T-helper 22 cell (primary cell): ENCODE data around the gene DSCAM.
"Not testable (repeated sequence)": the region's sequence is repeated elsewhere in the genome, so short reads cannot be mapped to it uniquely, and the experiment has no call there.

Experiments
- DNase-seq: peaks from one replicate; pipeline ENCODE4 v3.0.0-alpha.2; 2020; ENCODE audit warnings: low read depth

DSCAM gene

DNA sequence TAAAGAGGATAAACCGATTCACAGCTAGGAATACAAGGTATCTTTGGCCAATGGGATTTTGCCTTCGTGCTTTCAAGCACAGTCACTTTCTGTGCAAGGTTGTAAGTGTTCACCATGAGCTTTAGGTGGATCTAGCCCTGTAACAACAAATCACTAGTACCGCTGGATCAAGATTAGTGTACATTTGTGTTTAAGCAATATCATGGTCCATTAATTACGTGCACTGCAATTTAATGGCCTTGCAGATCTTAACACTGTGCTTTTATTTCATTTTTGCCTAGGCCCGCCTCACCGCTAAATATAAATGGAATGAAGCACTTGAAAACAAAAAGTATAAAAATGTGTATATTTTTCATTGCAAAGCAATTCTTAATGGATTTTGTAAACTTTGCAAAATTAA is 461.1 kb downstream of the DSCAM start:
- DNase-seq, result no peak

DNA sequence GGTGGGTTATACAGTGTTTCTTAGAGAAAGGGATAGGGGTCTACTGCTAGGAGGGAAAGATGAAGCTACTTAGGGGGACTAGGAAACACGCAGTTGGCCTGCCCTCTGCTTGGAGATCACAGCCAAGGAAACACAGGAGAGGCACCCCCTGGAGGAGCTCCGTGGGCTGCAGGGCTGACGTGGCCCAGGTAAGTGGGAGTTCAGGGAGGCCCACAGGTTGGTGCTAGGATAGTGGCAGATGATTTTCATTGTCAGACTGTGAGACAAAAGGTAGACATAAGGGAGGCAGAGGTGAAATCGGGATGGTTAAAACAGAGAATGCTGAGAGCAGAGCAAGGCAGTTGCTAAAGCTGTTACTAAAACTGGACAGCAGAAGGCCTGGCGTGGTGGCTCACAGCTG is 463.0 kb downstream of the DSCAM start:
- no peak for DNase-seq

DNA sequence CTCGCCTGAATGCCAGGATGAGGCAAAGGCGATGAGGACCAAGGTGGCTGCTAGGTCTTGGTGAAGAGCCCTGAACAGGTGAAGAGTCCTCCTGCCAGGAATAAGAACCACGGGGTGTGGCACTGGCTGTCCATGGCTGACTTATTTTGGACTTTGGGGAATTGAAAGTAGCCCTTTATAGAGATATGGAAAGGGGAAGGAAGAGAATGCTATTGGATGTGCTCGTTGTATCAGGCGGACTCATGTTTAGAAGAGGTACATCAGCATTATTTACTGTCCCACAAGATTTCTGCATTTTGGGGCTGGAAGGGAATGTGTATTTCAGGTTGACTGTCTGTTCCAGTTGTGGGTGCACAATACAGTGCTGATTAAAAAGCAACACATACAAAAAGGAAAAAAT is 465.8 kb downstream of the DSCAM start:
- DNase-seq, result no peak

DNA sequence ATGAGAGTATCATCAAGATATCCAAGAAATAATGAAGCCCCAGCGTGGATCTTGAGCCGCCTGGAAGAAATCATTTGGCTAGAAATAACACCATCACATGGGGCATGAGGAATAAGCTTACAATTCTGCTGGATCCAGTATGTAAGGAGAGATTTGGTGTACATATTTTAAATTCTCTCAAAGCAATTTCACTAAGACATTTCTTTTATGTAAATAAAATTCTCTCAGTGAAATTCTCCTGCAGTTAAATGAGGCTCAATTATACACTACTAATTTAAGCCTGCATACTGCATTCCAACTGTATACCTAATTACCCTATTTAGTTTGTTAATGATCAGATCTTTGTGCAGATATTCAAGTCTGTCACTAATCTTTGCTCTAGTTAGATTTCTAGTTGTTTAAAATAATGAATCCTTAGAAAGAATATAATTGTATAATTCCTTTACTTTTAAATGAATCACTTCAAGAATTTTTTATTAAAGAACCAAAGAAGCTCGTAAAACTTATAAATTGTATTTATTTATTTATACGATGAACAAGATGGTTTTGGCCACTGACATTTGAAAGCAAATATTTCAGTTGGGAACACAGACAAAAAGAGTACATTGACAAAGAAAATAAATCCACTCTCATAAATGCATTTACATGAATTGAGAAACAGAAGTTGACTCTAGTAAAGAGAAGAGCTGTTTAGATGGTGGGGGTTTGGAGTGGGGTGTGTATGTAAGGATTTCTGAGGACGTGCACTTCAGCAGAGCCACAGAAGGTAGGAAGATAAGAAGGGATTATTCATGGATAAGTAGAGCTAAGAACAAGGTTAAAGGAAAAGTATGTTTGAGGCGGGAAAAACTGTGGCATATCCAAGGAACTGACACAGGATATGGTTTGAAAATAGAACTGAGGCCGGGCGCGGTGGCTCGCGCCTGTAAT is 466.8 kb downstream of the DSCAM start:
- DNase-seq, result no peak

DNA sequence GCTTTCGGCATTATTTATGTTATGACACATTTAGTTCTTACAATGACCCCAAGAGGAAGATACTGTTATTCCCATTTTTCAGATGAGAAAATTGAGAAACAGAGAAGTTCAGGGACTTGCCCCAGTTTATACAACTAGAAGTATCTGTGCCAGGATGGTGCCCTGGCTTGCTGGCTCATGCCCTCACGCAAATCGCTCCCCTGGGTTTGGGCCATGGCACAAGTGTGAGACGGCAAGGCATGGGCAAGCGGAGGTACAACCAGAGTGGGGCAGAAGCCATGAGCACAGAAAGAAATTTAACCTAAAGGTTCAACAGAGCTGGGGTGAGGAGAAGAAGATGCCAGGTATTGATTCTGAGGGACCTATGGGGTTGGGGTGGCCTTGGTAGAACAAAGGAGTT is 469.8 kb downstream of the DSCAM start:
- no peak for DNase-seq

DNA sequence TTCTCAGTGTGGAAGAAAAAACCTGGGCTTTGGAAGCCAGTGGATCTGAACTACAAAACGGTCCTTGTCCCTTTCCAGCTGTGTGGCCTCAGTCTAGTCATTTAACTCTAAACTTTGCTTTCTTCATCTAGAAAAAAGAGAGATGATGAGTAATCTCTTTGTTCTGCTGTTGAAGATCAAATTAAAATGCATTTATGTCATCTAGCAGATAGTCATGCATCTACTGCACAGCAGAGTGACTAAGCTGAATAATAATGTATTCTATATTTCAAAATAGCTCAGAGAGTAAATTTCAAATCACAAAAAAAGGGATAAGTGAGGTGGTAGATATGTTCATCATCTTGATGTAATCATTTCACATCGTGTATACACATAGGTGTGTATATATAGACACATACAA is 473.2 kb downstream of the DSCAM start:
- DNase-seq, result no peak

DNA sequence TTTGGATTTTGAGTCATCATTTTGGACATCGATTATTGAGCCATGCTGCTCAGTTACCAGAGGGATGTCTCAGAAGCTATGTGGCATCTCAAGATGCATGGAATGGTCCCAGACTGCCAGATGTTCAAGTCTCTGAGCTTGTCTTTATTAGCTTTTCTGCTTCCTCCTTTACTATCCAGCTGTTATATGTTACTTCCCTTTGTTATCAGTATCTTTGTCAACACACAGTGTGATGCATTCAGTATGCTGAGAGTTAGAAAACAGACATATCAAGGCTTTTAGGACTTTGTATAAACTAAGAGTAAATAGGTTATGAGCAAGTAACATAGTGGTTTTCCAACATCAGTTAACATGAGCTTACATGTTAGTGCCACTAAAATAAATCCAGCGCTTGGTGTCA is 474.5 kb downstream of the DSCAM start:
- no peak for DNase-seq

DNA sequence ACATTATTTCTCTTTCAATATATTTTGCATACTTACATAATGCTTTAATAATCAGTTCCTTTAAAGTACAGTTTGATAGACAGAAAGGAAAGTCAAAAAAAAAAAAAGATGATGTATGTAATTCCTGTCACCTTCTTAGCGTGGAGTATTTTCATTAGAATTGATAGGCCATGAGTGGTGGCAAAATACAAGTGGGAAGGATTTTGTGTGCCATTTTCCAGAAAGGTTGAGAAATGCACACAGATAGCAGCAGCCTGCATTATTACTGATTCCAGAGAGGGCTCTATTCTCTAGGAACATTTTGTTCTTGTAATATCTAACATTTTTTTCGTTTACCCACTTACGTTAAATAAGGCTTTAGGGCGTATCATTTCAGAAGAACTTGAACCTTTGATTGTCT is 475.6 kb downstream of the DSCAM start:
- no peak for DNase-seq

DNA sequence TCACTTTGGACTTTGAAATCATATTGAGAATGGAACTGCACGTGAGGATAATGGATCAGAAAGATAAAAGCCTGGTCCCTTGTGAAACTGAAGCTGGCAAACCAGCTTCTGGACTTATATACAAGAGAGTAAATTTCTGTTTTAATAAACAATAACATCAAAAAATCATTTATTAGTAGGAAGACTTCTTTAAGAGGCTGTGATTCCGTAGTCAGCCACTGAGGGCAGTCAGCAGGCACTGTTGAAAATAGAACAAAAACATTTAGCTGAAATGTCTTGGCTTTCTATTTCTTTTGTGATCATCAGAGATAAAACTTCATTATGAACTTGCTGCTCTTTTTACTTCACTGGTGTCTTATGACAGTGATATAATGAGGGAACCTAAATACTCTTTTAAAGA is 490.3 kb downstream of the DSCAM start:
- DNase-seq, result no peak

DNA sequence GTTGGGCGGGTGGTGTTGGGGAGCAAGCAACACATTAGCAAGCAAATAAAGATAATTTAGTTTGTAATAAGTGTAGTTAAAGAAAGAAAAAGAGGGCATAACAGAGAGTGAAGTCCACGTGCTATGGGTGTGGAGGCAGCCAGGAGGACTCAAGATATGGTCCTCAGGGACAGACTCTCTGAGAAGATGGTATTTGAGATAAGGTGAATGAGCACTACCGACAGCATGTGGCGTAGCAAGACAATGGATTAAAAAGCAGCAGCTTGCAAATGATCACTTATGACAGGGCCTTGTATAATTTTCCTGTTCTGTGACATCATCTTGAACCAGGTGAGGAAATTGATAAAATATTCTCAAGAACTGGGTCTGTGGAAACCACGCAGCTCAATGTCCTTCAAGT is 491.9 kb downstream of the DSCAM start:
- no peak for DNase-seq

DNA sequence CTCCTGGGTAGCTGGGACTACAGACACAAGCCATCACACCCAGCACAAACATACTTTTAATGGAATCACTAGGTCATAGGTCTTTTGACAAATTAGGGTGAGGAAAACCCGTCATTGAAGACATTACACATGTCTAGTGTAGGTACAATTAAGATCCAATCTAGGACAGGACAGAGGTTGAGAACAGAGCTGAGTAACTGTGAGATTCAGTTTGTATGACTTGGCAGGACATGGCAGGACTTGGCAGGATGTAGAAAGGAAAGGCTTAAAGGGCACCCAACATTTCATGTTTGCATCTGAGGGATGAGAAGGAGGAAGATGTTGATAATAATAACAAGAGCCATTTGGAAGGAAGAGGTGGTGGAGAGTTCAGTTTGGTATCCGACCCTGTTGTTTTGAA is 496.0 kb downstream of the DSCAM start:
- DNase-seq, result no peak

DNA sequence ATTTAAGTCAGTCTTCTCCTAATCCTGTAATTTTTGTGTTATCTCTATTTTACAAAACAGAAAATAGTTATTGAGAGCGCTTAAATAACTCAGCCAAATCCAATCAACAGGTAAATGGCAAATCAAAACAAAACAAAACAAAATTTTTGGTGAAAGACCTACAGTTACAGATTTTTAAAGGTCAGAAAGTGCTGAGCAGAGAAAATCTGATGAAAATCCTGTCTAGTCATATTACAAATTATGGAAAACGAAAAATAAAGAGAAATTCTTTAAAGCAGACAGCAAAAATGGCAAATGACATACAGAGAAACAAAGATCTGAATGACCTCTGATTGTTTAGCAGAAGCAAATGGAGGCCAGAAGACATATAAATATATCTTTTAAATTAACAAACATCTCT is 497.4 kb downstream of the DSCAM start:
- no peak for DNase-seq

DNA sequence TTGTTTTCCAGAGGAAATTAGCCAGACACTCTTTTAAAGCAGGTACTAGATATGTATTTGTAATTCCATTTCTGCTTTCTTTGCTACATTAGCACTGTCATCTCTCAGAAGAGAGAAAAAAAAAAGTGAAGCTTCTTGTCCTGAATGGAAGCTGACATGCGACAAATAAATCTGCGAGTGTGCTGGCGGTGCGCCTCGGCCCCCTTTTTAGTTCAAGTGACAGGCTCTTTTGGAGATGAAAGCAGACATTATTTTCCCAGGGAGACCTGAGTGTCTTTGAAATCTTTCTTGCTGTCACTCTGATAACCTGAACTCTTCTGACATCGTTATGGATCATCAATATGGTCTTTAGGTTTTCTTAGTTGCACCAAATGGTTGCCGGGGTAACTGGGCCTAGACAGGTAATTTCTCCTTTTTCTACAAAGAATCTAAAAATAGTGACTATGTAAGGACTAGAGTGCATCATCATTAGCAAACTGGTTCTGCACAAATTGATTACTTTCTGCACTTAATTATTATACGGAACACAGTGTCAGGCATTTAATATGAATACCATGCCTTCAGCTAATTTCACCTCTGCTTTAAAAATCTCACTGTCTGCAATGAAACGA is 501.1 kb downstream of the DSCAM start:
- no peak for DNase-seq

DNA sequence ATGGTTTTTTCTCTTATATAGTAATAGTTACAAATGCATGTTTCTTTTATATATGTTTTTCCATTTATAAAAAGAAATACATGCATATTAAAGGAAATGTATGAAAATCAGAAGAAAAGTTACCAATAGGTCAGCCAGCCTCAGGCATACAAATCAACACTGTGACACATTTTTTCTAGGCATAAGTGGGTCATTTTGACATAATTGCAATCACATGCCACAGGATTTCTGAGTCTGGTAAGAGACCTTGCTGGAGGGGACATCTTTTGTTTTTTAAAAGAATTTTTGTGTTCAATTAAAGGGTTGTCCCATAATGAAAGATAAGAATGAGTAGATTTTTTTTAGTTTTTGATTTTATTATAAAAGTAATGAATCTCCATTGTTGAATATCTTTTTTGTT is 506.6 kb downstream of the DSCAM start:
- no peak for DNase-seq

DNA sequence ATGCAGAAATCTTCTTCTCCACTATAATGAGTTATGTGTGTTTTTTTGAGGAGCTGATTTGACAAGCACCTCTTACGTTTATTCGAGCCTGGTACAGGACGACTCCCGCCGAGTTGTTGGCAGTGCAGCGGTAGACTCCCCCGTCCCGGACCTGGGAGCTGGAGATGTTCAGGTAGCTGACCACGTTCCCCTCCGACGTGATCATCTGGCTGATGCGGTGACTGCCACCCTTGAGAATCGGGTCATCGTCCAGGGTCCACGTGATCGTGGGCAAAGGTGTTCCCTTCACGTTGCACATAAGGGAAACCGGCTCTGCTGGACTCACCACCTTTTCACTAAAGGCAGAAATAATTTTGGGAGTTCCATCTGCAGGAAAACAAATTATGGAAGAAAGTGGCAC is 507.9 kb downstream of the DSCAM start:
- DNase-seq, result no peak

DNA sequence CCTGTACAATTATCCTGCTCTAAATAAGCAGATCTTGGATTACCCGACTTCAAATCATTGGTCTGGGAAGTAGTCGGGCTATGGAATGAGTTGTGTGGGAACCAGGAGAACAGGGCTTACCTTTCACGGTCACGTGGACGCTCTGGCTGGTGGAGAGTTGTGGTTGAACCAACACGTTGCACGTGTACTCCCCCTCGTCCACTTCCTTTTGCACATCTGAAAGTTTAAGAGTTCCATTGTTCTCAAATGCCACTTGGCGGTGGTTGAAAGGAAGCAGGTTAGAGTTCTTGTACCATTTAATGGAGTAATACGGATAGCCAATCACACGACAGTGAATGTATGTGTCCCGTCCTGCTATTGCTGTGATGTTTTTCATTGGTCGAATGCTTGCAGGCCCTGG is 509.0 kb downstream of the DSCAM start:
- DNase-seq, result no peak

DNA sequence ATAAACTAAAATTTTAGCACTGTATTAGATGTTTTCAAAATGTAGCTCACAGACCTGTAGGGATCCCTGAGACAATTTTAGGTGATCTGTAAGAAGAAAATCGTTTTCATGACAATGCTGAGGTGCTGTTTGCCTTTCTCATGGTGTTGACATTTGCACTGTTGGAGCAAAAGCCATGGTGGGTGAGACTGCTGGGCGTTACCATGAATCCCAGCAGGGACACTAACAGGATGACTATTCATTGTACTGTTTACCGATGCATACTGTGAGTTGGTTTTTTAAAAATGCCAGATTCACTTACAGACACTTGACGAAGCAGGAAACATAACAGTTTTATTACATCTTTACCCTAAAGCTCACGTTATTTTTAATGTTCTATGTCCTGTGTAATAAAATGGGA is 511.3 kb downstream of the DSCAM start:
- DNase-seq, result no peak

DNA sequence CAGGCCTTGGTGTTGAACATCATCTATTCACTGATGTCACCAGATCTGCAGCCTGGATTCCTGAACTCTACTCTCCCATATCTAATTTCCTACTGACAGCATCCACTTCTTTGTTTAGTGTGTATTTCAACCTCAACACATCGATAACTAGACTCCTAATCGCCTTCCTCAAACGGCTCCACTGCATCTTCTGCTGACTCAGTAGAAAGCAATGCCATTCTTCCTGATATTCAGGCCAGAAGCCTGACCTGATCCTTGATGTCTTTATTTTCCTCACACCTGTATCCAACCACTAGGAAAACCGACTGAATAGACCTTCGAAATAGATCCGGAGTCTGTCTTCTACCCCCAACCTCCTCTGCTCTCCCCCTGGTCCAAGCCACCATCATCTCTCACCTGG is 512.8 kb downstream of the DSCAM start:
- no peak for DNase-seq

DNA sequence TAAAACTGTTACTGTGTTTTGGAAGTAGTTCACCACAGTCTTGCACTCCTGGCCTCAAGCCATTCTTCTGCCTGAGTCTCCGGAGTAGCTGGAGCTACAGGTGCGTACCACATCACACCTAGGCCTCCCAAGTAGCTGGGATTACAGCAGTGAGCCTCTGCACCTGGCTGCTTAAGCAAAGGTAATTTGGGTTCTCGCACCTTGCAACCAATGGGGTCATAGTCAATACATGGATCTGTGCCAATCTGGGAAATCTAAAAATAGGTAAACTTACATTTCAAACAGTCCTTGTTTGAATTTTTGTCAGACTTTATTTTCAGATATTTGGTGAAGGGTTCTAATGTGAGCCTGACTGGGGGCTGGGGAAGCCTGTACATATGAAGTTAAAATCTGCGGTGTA is 513.2 kb downstream of the DSCAM start:
- DNase-seq, result no peak

DNA sequence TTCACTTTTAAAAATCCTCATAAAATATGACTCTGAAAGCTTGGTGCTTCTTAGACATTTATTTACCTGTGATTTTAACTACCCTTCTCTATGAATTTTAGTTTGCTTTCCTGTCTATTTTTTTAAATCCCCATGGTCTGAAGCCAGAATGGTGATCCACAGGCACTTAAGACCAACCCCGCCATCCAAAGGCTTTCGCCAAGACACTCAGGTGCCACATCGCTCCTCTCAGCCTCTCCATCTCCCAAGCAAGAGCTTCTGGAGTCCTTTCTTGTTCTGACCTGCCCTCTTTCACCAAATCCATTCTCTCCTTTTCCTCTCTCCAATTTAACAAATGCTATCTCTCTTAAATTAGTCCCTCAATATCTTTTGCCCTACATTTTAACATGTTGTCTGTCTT is 515.2 kb downstream of the DSCAM start:
- DNase-seq, result no peak

DNA sequence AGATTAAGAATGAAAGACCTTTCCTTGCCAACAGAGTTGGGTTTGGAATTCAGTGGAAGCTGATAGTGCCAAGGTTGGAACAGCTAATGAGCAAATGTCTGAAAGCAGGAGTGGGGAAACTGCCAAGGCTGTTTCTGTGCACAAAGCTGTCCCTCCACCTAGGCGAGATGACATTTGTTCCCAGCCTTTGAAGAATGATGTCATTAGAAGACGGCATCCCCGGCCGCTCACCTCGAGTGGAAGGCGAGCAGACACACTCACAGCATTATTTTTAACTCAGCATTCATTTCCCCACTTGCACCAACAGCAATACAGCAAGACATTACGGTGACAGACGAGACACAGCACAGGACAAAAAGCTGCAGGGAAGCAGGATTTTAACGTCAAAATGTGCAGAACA is 515.8 kb downstream of the DSCAM start:
- no peak for DNase-seq

DNA sequence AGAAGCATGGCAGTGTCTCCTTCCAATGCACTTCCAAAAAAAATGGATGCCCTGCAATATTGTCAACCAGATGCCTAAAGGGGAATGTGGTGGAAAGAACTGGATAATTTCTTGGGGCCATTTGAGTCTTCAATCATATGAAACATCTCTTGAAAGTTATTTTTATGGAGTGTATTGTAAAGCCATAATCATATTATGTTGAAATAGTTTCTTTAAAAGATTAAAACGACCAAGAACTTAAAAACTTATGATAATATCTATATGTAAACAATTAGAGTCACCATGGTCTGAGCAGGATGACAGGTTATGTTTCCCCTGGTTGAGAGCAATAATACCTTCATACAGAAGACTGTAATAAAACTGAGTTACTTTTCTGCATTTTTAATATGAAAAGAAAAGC is 522.6 kb downstream of the DSCAM start:
- DNase-seq, result no peak

DNA sequence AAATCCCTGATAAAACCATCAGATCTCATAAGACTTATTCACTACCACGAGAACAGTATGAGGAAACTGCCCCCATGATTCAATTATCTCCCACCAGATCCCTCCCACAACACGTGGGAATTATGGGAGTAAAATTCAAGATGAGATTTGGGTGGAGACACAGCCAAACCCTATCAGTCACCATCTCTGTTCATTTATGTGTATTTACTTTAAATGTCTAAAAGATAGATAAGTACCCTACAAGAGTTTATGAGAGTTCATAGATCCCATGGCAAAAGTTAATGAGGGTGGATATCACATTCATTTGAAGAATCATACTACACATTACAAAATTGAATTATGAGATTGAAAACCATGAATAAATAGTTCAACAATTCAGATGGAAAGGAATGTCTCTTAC is 526.2 kb downstream of the DSCAM start:
- not testable (repeated sequence) for DNase-seq

DNA sequence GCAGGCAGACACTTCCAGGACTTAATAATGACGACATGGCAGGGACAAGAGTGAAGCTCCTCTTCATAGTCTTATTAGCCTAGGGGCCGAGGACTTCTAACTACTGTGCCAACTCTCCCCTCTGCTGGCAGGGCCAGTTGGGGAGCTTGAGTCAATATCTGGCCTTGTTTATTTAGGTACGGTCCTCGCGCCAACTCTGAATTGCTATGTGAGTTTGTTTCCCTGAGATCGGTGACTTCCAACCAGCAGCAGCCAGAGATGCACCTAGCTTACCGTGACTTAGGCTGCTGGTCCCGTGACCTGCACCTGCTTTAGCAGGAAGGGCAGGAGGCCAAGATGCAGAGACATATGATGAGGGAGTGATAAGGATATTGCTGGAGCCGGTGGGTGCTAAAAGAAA is 528.6 kb downstream of the DSCAM start:
- DNase-seq, result no peak
